PC-9 (cell line): ENCODE data around the gene PSMD13.

Source experiments
- CTCF ChIP-seq: fragments of 200-600 bp; sonication (generic); conservative IDR thresholded peaks from 2 replicates; pipeline ENCODE4 v1.6.1; 2017; ENCODE audit warnings: mixed run types, antibody characterized with exemption, mild to moderate bottlenecking, moderate library complexity
- EZH2 ChIP-seq: fragments of 200-600 bp; sonication (generic); IDR thresholded peaks from 2 replicates; pipeline ENCODE4 v1.8.0; 2017; ENCODE audit warnings: antibody characterized with exemption, low read depth

DNA sequence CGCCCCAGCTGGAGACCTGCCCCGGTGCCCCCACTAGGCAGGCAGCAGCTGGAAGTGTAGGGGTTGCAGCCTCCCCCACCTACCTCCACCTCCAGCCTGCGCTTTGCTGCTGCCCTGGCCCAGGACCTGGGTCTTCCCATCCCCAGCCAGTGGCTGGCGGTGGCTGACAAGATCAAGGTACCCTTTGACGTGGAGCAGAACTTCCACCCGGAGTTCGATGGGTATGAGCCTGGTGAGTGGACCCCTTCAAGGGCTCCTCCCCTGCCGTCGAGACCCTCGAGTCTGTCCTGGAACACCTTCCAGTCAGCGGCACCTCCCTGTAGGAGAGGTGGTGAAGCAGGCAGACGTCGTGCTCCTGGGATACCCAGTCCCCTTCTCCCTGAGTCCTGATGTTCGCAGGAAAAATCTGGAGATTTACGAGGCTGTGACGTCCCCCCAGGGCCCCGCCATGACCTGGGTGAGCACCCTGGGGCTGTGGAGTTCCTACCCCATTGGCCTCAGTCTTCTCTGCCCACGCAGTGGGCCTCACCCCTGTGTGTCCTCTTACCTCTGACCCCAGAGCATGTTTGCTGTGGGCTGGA, 56.6 kb downstream of the PSMD13 start:
- TF ChIP-seq EZH2 (no peak), CTCF (no peak)
